Hepatocyte (in vitro differentiated cells): ENCODE measurements around the gene SRSF7. TPM values are rescaled to one million over a fixed set of nuclear protein-coding genes. Genes with fewer than 3 reads are reported as not detected.

Experiments
- DNase-seq: peaks from one replicate; pipeline ENCODE4 v3.0.0-alpha.2; 2016; ENCODE audit warnings: low spot score
- H2AFZ ChIP-seq: fragments of 200-600 bp; sonication (generic); 2 replicates; pipeline ENCODE4 v1.6.0; 2016; ENCODE audit warnings: antibody characterized with exemption, mild to moderate bottlenecking
- H3K27ac ChIP-seq: fragments of 200-600 bp; sonication (generic); 2 replicates; pipeline ENCODE4 v1.5.1; 2016; ENCODE audit warnings: mild to moderate bottlenecking
- H3K27me3 ChIP-seq: fragments of 200-600 bp; sonication (generic); 2 replicates; pipeline ENCODE4 v1.6.1; 2016
- H3K36me3 ChIP-seq: fragments of 200-600 bp; sonication (generic); replicated peaks from 2 replicates; pipeline ENCODE4 v1.5.1; 2016; ENCODE audit warnings: low read depth; ENCODE audit not compliant: insufficient read depth
- H3K4me1 ChIP-seq: fragments of 200-600 bp; sonication (generic); 2 replicates; pipeline ENCODE4 v1.5.1; 2016; ENCODE audit warnings: mild to moderate bottlenecking, moderate library complexity; ENCODE audit not compliant: insufficient read depth
- H3K4me2 ChIP-seq: fragments of 200-600 bp; sonication (generic); 2 replicates; pipeline ENCODE4 v1.6.0; 2016
- H3K4me3 ChIP-seq: fragments of 200-600 bp; sonication (generic); 2 replicates; pipeline ENCODE4 v1.5.1; 2016; ENCODE audit warnings: mild to moderate bottlenecking
- H3K79me2 ChIP-seq: fragments of 200-600 bp; sonication (generic); 2 replicates; pipeline ENCODE4 v1.6.0; 2017; ENCODE audit warnings: mild to moderate bottlenecking
- H3K9me2 ChIP-seq: fragments of 200-600 bp; sonication (generic); replicated peaks from 2 replicates; pipeline ENCODE4 v1.6.0; 2017; ENCODE audit warnings: mild to moderate bottlenecking; ENCODE audit not compliant: insufficient read depth
- H3K9me3 ChIP-seq: fragments of 200-600 bp; sonication (generic); 2 replicates; pipeline ENCODE4 v1.5.1; 2016; ENCODE audit warnings: low read depth, mild to moderate bottlenecking
- H4K20me1 ChIP-seq: fragments of 200-600 bp; sonication (generic); 2 replicates; pipeline ENCODE4 v1.6.0; 2016; ENCODE audit warnings: mild to moderate bottlenecking; ENCODE audit not compliant: insufficient read depth, poor library complexity, severe bottlenecking
- CTCF ChIP-seq: fragments of 200-600 bp; sonication (generic); IDR thresholded peaks from 2 replicates; pipeline ENCODE4 v1.5.1; 2016; ENCODE audit warnings: antibody characterized with exemption, mild to moderate bottlenecking; ENCODE audit not compliant: poor library complexity
- EZH2 ChIP-seq: fragments of 200-600 bp; sonication (generic); IDR thresholded peaks from 2 replicates; pipeline ENCODE4 v1.6.1; 2016; ENCODE audit warnings: antibody characterized with exemption, mild to moderate bottlenecking, borderline replicate concordance
- EZH2phosphoT487 ChIP-seq: fragments of 200-600 bp; sonication (generic); IDR thresholded peaks from one replicate; pipeline ENCODE4 v1.6.1; 2018; ENCODE audit warnings: antibody characterized with exemption, mild to moderate bottlenecking, low read depth, moderate library complexity; ENCODE audit not compliant: unreplicated experiment, severe bottlenecking
- WGBS: methylation state at CpG from one replicate; pipeline ENCODE4 v1.1.6; 2016; ENCODE audit warnings: low lambda C conversion rate; ENCODE audit errors: missing lambda C conversion rate; 5-methylcytosine and 5-hydroxymethylcytosine counted together
- polyA plus RNA-seq: library from polyadenylated mRNA; unstranded; fragments of >200 nt; fragmentation: Nextera tagmentation; extraction: Ambion mirVana; gene quantifications from 2 replicates; pipeline ENCODE4 v1.2.1, GENCODE V29; 2016
- total RNA-seq: library from RNA; depleted of rRNA; stranded (reverse); fragments of >200 nt; gene quantifications from 2 replicates; pipeline ENCODE4 v1.2.3, GENCODE V29; 2014

The SRSF7 gene
- total and polyA plus RNA-seq, 2 experiments from 2014 or later: 113 to 147 TPM

- TF ChIP-seq CTCF (no peak), EZH2phosphoT487 (no peak), EZH2 (no peak)
- Histone ChIP-seq H3K27me3 (no peaks in the 10 kb centered on the region), H2AFZ (no peak overlapping the region), H3K9me3 (no peaks in the 10 kb centered on the region), H3K9me2 (no peaks in the 10 kb centered on the region), H3K79me2 (peaks cover 55% of the 10 kb centered on the region), H4K20me1 (peaks cover 53% of the 10 kb centered on the region), H3K27ac (no peak overlapping the region), H3K4me3 (no peak overlapping the region), H3K36me3 (peaks cover 11% of the 10 kb centered on the region), H3K4me2 (no peak overlapping the region), H3K4me1 (peaks cover 29% of the 10 kb centered on the region)
- DNase-seq: no peak
- WGBS: 87% methylated on average over 2 of the region's 2 CpGs
Observed at GRCh38 chr2:38744399-38744780, 6.8 kb downstream of the SRSF7 start.

- H3K9me2 ChIP-seq: no peaks in the 10 kb centered on the region
- DNase-seq: no peak
- no peak overlapping the region for H3K27ac ChIP-seq
- H3K27me3 ChIP-seq: no peaks in the 10 kb centered on the region
- H3K36me3 ChIP-seq: peaks cover 11% of the 10 kb centered on the region
- H3K4me1 ChIP-seq: peaks cover 23% of the 10 kb centered on the region
- no peaks in the 10 kb centered on the region for H3K9me3 ChIP-seq
- peaks cover 53% of the 10 kb centered on the region for H3K79me2 ChIP-seq
- WGBS: 92% methylated on average over 3 of the region's 3 CpGs
- H2AFZ ChIP-seq: no peak overlapping the region
- TF ChIP-seq EZH2: no peak
- no peak for TF ChIP-seq EZH2phosphoT487
- TF ChIP-seq CTCF: no peak
- no peak overlapping the region for H3K4me3 ChIP-seq
- peaks cover 47% of the 10 kb centered on the region for H4K20me1 ChIP-seq
- H3K4me2 ChIP-seq: no peak overlapping the region
Observed at GRCh38 chr2:38743672-38744398, 7.3 kb downstream of the SRSF7 start.

- H3K4me3 ChIP-seq: no peak overlapping the region
- peaks cover 39% of the 10 kb centered on the region for H4K20me1 ChIP-seq
- H3K79me2 ChIP-seq: peaks cover 44% of the 10 kb centered on the region
- no peak for TF ChIP-seq CTCF
- no peak for TF ChIP-seq EZH2phosphoT487
- TF ChIP-seq EZH2: no peak
- peaks cover 11% of the 10 kb centered on the region for H3K36me3 ChIP-seq
- H3K27me3 ChIP-seq: no peaks in the 10 kb centered on the region
- H3K4me1 ChIP-seq: peaks cover 15% of the 10 kb centered on the region
- no peak overlapping the region for H3K27ac ChIP-seq
- no peak overlapping the region for H3K4me2 ChIP-seq
- no peak for DNase-seq
- H2AFZ ChIP-seq: no peak overlapping the region
- no peaks in the 10 kb centered on the region for H3K9me3 ChIP-seq
- 93% methylated on average over 10 of the region's 10 CpGs for WGBS
- H3K9me2 ChIP-seq: no peaks in the 10 kb centered on the region
Observed at GRCh38 chr2:38742797-38743559, 8.2 kb downstream of the SRSF7 start.
